Lower leg skin (tissue), 4 donors: ENCODE data around the gene SLC38A10. TPM values are rescaled to one million over a fixed set of nuclear protein-coding genes. Genes with fewer than 3 reads are reported as not detected.

Experiments used
- DNase-seq, 2 donors: peaks; one replicate each; pipeline ENCODE4 v3.0.0-alpha.2; 2019; ENCODE audit warnings: low spot score in 2 of 2
- H3K4me3 ChIP-seq: fragments of 200-600 bp; sonication (generic); 2 replicates; pipeline ENCODE4 v1.5.1; 2017; ENCODE audit warnings: mild to moderate bottlenecking, low read depth; ENCODE audit not compliant: poor library complexity, severe bottlenecking
- CTCF ChIP-seq, 3 donors: fragments of 450-650 bp; IDR thresholded peaks; one replicate each; pipeline ENCODE4 v1.5.1; 2016; ENCODE audit warnings: antibody characterized with exemption in 3 of 3, mild to moderate bottlenecking in 3 of 3, moderate library complexity in 2 of 3
- POLR2A ChIP-seq, 2 donors: fragments of 450-650 bp; IDR thresholded peaks; one replicate each; pipeline ENCODE4 v1.6.1; 2016 to 2017; ENCODE audit warnings: antibody characterized with exemption in 2 of 2, mild to moderate bottlenecking in 1 of 2, moderate library complexity in 1 of 2
- WGBS, 2 donors: methylation state at CpG; one replicate each; pipeline ENCODE4 v1.1.5; 2018; 5-methylcytosine and 5-hydroxymethylcytosine counted together
- intact Hi-C: fragments of 100-400 bp; cut with DNase I; formaldehyde crosslinking; loops from one replicate; pipeline ENCODE4 v1.15.0; 2023; ENCODE audit warnings: low total_unique reads
- total RNA-seq, 4 donors: library from RNA; depleted of rRNA; stranded (reverse); fragments of >200 nt; gene quantifications; one replicate each; pipeline ENCODE4 v1.1.0, GENCODE V29; 2016

SLC38A10 gene
- total RNA-seq, 4 donors from 2014 or later: 47.5 to 100 (median 73.3) TPM

DNA sequence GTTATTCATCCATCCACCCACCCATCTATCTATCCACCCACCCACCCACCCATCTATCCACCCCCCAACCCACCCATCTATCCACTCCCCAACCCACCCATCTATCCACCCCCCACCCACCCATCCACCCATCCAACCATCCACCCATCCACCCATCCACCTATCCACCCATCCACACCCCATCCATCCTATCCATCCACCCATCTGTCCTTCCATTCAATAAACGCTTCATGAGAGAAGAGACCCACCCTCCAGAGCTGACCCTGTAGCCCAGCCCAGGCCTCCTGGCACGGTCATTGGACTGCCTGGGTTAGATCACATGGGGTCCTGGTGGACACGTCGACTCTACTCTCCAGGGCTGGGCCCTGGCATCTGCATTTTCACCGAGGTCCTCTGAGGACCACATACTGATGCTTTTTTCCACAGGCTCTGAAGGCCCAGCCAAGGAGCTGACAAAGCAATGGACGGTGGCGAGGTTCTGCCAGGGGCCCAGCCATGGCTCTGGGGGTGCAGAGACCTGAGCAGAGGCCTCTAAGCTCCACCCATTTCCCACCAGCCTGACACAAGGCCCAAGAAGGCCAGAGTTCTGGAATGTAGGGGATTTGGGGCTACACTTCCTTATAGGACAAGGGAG is 41.3 kb upstream of the SLC38A10 start:
- H3K4me3 ChIP-seq: no peak overlapping the region
- DNase-seq: no peak
- TF ChIP-seq CTCF (IDR thresholded peaks at IDR 0.05): no peak
- TF ChIP-seq POLR2A (IDR thresholded peaks at IDR 0.05): no peak
- intact Hi-C loops: no loop called here
- 90 to 98% methylated on average over 5 to 7 of the region's 7 CpGs for WGBS, 2 donors

- WGBS, 2 donors: 53 to 66% methylated on average over 7 to 9 of the region's 9 CpGs
- intact Hi-C loops: no loop called here
- DNase-seq: no peak
- H3K4me3 ChIP-seq: no peak overlapping the region
- TF ChIP-seq POLR2A (IDR thresholded peaks at IDR 0.05) (no peak), CTCF (IDR thresholded peaks at IDR 0.05) (no peak)
Measured at GRCh38 chr17:81335773-81336157, 40.7 kb upstream of the SLC38A10 start.

DNA sequence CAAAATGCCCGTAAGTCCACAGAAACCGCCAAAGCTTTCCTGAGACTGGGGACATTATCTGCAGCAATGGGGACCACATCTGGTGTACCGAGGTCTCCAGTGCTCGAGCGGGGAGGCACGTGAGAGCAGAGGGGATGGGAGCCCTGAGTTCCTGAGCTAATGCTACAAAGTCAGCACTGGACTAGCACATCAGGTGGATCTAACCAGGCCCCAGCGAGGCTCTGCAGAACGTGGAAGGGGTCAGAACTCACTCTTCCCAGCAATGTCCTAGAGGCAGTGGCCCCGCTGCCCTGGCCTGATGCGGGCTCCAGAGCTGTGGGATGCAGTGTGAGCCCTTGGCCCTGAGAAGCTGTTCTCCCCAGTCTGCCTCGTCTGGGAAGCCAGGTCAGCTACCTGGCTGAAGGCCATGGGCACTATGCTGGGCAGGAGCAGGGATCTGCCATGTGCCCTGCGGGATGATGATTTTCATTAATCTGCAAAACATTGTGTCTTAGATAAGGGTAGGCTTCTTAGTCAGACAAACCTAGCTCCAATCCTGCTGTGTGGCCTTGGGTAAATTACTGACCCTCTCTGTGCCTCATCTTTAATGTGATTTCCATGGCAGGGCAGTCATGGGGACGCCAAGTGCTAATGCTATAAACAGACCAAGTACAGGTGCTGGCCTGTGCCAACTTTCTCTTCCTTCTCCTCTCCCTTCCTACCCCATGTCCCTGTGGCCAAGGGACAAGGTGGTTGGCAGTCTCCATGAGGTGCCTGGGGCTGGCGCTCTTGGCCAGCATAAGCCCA is 40.1 kb upstream of the SLC38A10 start:
- intact Hi-C loops: no loop called here

DNA sequence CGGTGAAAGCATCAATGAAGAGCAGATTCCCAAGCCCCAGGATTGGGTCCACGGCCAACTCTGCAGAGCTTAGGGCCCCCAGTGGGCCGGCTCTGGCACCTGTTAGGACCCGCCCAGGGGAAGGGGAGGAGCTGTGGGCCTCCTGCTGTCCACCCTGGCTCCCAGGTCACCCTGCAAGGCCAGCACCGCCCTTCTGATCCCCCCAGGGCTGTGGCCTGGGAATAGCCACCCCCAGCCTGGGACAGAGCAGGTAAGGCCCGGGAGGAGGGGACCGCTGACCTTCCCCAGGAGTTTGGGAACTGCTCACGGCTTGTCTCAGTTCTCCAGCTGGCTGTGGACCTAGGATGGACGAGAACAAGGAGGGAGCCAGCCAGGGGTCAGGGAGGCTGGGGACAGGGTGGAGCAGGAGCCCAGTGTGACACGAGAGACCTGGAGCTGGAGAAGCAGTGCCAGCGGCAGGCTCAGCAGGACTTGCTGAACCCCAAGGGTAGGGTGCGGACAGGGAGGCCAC is 39.3 kb upstream of the SLC38A10 start:
- no peak overlapping the region for H3K4me3 ChIP-seq
- DNase-seq: no peak
- intact Hi-C loops: no loop called here
- no peak for TF ChIP-seq CTCF (IDR thresholded peaks at IDR 0.05)
- no peak for TF ChIP-seq POLR2A (IDR thresholded peaks at IDR 0.05)
- WGBS, 2 donors: 64 to 72% methylated on average over 11 to 12 of the region's 12 CpGs

More for the DNA sequence above, 40.1 kb upstream of the SLC38A10 start:
- 79 to 82% methylated on average over 13 to 14 of the region's 14 CpGs for WGBS, 2 donors
- DNase-seq: no peak
- TF ChIP-seq POLR2A (IDR thresholded peaks at IDR 0.05) (no peak), CTCF (IDR thresholded peaks at IDR 0.05) (no peak)
- H3K4me3 ChIP-seq: no peak overlapping the region

DNA sequence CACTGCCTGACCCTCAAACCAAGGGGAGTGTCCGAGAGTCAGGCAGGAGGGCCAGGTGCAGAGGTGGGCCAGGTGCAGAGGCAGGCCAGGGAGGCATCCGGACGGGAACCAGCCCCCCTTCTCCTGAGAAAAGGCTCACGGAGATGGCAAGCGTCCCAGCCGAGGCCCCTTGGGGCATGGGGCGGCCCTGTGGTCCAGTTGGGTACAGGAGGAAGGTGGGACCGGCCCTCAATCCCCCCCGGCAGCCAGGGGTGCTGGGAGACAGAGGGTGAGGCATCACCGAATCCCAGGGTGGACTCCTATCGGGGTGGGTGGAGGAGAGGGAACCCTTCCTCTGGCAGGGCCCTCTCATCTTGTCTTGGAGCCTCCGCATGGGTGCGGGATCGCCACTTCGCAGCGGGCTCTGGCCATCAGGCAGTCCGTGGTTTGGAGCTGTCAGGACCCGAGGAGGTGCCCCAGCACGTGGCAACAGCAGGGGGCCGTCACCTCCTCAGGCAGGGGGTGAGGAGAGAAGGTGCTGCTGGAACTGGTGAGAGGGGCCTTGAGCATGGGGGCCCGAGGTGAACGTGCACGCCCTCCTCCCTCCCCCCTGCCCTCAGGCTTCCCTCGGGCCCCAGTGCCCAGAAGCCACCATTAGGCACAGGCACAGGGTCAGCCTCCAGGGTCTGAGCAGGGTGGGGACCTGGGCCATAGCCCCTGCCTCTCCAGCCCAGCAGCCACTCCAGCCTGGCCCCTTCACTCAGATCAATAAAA is 38.7 kb upstream of the SLC38A10 start:
- TF ChIP-seq POLR2A (IDR thresholded peaks at IDR 0.05): no peak
- TF ChIP-seq CTCF (IDR thresholded peaks at IDR 0.05): no peak
- intact Hi-C loops: no loop called here
- 70 to 82% methylated on average over 24 of the region's 24 CpGs for WGBS, 2 donors
- H3K4me3 ChIP-seq: no peak overlapping the region
- DNase-seq: no peak
